ENCODE measurements around the gene MYRIP.

Gene MYRIP

DNA sequence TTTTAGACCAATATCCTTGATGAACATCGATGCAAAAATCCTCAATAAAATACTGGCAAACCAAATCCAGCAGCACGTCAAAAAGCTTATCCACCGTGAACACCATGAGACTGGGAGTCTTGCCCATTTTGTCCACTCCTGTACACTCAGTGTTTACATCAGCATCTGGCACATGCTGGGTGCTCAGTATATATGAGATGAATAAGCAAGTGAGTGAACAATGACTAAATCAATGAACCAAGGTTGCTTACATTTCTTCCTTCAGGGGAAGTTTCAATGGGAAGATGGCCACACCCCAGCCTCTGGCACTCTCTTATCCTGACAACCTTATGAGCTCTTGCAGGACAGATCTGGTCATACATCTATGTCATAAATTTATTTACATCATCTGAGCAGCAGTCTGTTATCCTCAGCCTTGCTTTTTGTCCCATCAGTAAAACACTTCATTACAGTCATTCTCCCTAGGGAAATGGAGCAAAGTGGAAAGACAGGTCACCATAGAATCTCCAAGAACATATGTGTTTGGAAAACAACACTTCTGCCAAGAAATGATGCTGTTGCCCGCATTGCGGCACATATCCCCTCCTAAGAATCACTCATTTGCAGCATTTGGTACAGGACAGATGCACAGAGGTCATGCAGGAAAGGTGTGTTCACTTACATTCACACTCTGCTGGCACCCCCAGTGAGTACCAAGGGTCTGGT lies 328.3 kb downstream of the MYRIP start:
- no peak overlapping the region for H3K4me3 ChIP-seq (replicated peaks in 1 of 2; ENCODE audit: low read depth in 2 of 2, low read length in 2 of 2)
- no peak for TF ChIP-seq CTCF (IDR thresholded peaks at IDR 0.05; ENCODE audit: low read depth, low read length)
- DNase-seq (ENCODE audit: low read depth in 2 of 2) = peak; percentile 35 to 56

GRCh38 chr3:40143283-40144090 lies 334.1 kb downstream of the MYRIP start:
- no peak for TF ChIP-seq CTCF (IDR thresholded peaks at IDR 0.05; ENCODE audit: low read depth, low read length)
- no peak overlapping the region for H3K4me3 ChIP-seq (replicated peaks in 1 of 2; ENCODE audit: low read depth in 2 of 2, low read length in 2 of 2)
- DNase-seq (ENCODE audit: low read depth in 2 of 2) = no peak

GRCh38 chr3:40148827-40149226 lies 339.4 kb downstream of the MYRIP start:
- TF ChIP-seq CTCF (IDR thresholded peaks at IDR 0.05; ENCODE audit: low read depth, low read length) = no peak
- no peak overlapping the region for H3K4me3 ChIP-seq (replicated peaks in 1 of 2; ENCODE audit: low read depth in 2 of 2, low read length in 2 of 2)
- DNase-seq (ENCODE audit: low read depth in 2 of 2) = no peak

- no peak for TF ChIP-seq CTCF (IDR thresholded peaks at IDR 0.05; ENCODE audit: low read depth, low read length)
- no peak for DNase-seq (ENCODE audit: low read depth in 2 of 2)
- H3K4me3 ChIP-seq (replicated peaks in 1 of 2; ENCODE audit: low read depth in 2 of 2, low read length in 2 of 2) = no peak overlapping the region
Measured at GRCh38 chr3:40152482-40153133, 343.2 kb downstream of the MYRIP start.

DNA sequence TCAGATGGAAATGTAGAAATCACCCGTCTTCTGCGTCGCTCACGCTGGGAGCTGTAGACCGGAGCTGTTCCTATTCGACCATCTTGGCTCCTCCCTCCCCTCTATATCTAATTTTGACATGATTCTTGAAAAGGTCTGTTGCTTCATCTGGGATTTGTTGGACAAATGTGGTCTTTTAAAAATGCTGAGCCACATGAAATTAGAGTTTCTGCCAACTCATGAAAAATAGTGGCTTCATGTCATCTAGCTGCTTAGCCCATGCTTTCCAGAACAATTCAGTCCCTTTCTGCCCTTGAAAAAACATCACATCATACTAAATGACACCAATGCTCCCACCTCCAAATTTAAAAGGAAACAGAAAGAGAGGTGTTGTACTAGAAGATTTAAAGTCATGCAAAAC lies 351.5 kb downstream of the MYRIP start:
- no peak overlapping the region for H3K4me3 ChIP-seq (replicated peaks in 1 of 2; ENCODE audit: low read depth in 2 of 2, low read length in 2 of 2)
- TF ChIP-seq CTCF (IDR thresholded peaks at IDR 0.05; ENCODE audit: low read depth, low read length) = no peak
- DNase-seq (ENCODE audit: low read depth in 2 of 2) = no peak

DNA sequence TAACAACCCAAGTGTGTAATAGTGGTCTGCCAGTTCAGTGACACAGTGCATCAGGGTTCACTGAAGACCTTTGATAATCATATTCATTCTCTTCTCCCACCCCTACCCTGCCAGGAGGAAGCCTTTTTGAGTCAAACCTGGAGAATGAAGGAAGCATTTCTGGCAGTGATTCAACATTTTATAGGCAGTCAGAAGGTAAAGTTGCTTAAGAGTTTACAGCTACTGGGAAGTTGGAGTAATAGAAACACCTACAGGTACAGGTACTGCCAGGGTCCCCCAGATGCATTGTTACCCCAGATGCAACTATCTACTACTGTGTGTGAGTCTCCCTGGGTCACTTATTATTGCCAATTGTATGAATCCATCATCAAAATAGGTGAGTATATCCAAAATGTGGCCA lies 353.2 kb downstream of the MYRIP start:
- no peak overlapping the region for H3K4me3 ChIP-seq (replicated peaks in 1 of 2; ENCODE audit: low read depth in 2 of 2, low read length in 2 of 2)
- no peak for TF ChIP-seq CTCF (IDR thresholded peaks at IDR 0.05; ENCODE audit: low read depth, low read length)
- no peak for DNase-seq (ENCODE audit: low read depth in 2 of 2)

Data from cardiac fibroblast (primary cell).